Activated T-helper 1 cell treated with anti-CD3 and anti-CD28 coated beads, Interleukin-12 subunit alpha, Interleukin-12 subunit beta, Interleukin-2, Interleukin-4 antibody, amounts not matched to agents 30 ng/mL and 10 ng/mL and 1 ng/mL, durations not matched to agents 14 hours and 24 hours and 36 hours (primary cell): ENCODE results near the gene TENM4. TPM values are rescaled to one million over a fixed set of nuclear protein-coding genes. Genes with fewer than 3 reads are reported as not detected.

Experiments
- DNase-seq: peaks from one replicate; pipeline ENCODE4 v3.0.0; 2021; ENCODE audit warnings: low spot score
- H3K27ac Mint-ChIP-seq: one replicate; pipeline ENCODE4 v1.8.0; 2021; ENCODE audit warnings: mild to moderate bottlenecking, mixed read lengths
- H3K27me3 Mint-ChIP-seq: one replicate; pipeline ENCODE4 v1.8.0; 2022; ENCODE audit warnings: mild to moderate bottlenecking, moderate library complexity, mixed read lengths; ENCODE audit not compliant: insufficient read depth
- H3K36me3 Mint-ChIP-seq: one replicate; pipeline ENCODE4 v1.8.0; 2021; ENCODE audit warnings: low read depth, mixed read lengths
- H3K4me1 Mint-ChIP-seq: one replicate; pipeline ENCODE4 v1.8.0; 2021; ENCODE audit warnings: low read depth, mixed read lengths
- H3K4me3 Mint-ChIP-seq: one replicate; pipeline ENCODE4 v1.8.0; 2021; ENCODE audit warnings: mild to moderate bottlenecking, moderate library complexity, mixed read lengths
- H3K9me3 Mint-ChIP-seq: one replicate; pipeline ENCODE4 v1.8.0; 2021; ENCODE audit warnings: mixed read lengths
- intact Hi-C: fragments of 100-400 bp; cut with micrococcal nuclease; formaldehyde crosslinking; loops from one replicate; pipeline ENCODE4 v1.15.1; 2024
- total RNA-seq: library from RNA; stranded (reverse); gene quantifications from 2 replicates; pipeline ENCODE4 v1.2.3, GENCODE V29; 2022

Gene TENM4
- total RNA-seq, 1 donor from 2014 or later: 0.03 TPM

GRCh38 chr11:79335681-79336080, 105.1 kb downstream of the TENM4 start:
- H3K4me1 Mint-ChIP-seq: no peaks in the 10 kb centered on the region
- no peak overlapping the region for H3K27ac Mint-ChIP-seq
- H3K4me3 Mint-ChIP-seq: no peak overlapping the region
- intact Hi-C loops: no loop called here
- no peaks in the 10 kb centered on the region for H3K9me3 Mint-ChIP-seq
- peaks cover 1% of the 10 kb centered on the region for H3K27me3 Mint-ChIP-seq
- no peaks in the 10 kb centered on the region for H3K36me3 Mint-ChIP-seq
- no peak for DNase-seq

DNA sequence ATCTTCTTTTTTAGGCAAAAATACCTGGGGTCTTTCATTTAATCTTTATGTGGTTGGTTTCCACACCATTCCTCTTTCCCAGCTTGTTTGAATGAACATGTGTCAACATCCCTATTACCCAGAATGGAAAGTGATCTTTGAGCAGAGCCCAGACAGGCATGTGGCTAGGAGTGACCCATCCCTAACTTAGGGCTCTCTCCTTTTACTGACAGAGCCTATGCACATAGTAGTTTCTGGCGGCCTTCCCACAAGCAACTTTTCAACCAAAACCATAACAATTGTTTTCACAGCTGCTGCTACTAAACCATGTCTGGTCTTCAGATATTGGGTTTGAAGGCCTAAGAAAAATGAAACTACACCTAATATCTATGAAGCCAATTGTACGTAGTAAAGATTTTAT, 107.5 kb downstream of the TENM4 start:
- no peak for DNase-seq
- Mint-ChIP-seq H3K36me3 (no peaks in the 10 kb centered on the region), H3K9me3 (no peaks in the 10 kb centered on the region), H3K27me3 (no peaks in the 10 kb centered on the region), H3K27ac (no peak overlapping the region), H3K4me1 (no peaks in the 10 kb centered on the region), H3K4me3 (no peak overlapping the region)
- intact Hi-C loops: no loop called here

DNA sequence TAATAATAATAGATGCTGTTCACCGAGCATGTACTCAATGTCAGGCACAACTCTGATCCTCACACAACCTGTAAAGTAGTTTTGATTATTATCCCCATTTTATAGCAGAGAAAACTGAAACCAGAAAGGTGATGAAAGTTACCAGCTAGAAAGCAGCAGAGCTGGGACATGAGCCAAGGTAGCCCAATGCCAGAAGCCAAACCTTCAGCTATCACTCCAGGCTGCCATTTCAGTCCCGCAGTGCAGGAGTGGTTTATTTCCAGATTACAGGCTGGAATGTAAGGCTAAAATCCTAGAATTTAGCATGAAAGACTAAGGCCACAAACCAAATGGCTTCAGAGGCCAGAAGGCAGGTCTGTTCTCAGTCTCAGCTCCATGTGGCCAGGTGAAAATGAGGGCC, 108.8 kb downstream of the TENM4 start:
- Mint-ChIP-seq H3K36me3 (no peaks in the 10 kb centered on the region), H3K27ac (no peak overlapping the region), H3K4me3 (no peak overlapping the region), H3K27me3 (no peaks in the 10 kb centered on the region), H3K9me3 (no peaks in the 10 kb centered on the region), H3K4me1 (no peaks in the 10 kb centered on the region)
- intact Hi-C loops: no loop called here
- DNase-seq: no peak

DNA sequence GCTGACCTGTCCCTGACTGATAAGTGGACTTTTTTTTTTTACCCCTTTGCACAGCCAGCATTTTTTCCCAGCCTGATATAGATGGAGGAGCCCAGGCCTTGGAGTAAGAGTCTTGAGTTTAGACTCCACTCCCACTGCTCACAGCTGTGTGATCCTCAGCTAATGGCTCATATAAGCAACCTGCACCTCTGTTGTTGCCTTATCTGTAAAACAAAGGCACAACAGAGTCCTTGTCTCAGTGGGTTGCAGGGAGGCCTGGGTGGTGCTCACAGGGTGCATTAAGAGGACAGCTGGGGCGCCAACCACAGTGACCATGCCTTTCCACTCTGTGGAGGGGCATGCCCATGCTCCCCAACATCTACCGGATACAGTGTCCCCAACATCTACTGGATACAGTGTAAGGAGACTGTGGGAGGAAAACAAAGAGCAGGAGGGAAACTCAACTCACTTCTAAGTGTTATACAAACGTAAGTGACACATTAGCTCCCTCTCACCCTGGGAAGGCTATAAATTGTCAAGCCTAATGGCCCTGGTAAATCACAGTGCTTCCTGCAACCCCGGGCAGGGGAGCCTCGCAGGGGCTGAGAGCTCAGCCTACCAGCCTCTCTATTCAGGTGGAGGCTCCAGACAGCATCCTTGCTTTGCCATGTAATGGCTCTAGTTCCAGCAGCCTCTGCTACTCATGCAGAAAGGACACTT, 109.5 kb downstream of the TENM4 start:
- no peaks in the 10 kb centered on the region for H3K9me3 Mint-ChIP-seq
- H3K36me3 Mint-ChIP-seq: no peaks in the 10 kb centered on the region
- no peaks in the 10 kb centered on the region for H3K27me3 Mint-ChIP-seq
- no peak overlapping the region for H3K27ac Mint-ChIP-seq
- no peak for DNase-seq
- intact Hi-C loops: no loop called here
- H3K4me1 Mint-ChIP-seq: no peaks in the 10 kb centered on the region
- H3K4me3 Mint-ChIP-seq: no peak overlapping the region

GRCh38 chr11:79330651-79331050, 110.2 kb downstream of the TENM4 start:
- Mint-ChIP-seq H3K27me3 (no peaks in the 10 kb centered on the region), H3K36me3 (no peaks in the 10 kb centered on the region), H3K9me3 (no peaks in the 10 kb centered on the region), H3K4me1 (no peaks in the 10 kb centered on the region), H3K27ac (no peak overlapping the region), H3K4me3 (no peak overlapping the region)
- DNase-seq: no peak
- intact Hi-C loops: no loop called here

DNA sequence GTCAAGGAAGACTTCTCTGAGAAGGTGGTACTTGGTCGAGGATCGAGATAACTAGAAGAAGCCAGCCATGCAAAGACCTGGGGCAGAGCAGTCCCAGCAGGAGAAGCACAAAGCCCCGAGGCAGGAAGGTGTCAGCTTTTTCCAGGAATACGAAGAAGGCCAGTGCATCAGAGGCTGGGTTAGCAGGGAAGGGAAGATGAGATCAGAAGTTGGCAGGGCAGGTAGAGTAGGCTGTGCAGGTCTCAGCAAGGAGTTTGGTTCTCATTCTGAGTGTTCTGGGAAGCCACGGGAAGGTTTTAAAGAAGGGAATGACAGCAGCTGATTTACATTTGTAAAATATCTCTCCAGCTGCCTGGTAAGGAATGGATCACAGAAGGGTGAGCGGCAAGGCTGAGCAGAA, 111.3 kb downstream of the TENM4 start:
- Mint-ChIP-seq H3K27ac (no peak overlapping the region), H3K27me3 (no peaks in the 10 kb centered on the region), H3K4me3 (no peak overlapping the region), H3K36me3 (no peaks in the 10 kb centered on the region), H3K4me1 (no peaks in the 10 kb centered on the region), H3K9me3 (no peaks in the 10 kb centered on the region)
- no peak for DNase-seq
- intact Hi-C loops: no loop called here

DNA sequence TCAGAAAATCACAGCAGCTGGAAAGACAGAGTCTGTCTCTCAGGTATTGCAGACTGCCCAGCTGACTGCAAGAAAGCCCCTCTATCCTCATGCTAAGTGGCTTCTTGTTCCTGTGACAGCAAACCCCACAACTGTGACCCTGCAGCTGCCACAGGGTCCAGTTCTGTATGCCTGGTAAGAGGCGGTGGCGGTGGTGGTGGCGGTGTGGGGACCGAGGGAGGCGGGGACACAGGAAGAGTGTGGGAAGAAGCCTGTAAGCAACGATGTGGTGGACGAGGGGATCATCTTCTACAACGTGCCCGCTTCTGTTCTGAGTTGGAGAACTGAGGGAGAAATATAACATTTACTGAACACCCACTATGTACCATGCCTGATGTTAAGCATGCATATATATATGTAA, 112.4 kb downstream of the TENM4 start:
- no peak for DNase-seq
- H3K4me3 Mint-ChIP-seq: no peak overlapping the region
- H3K4me1 Mint-ChIP-seq: no peaks in the 10 kb centered on the region
- H3K9me3 Mint-ChIP-seq: no peaks in the 10 kb centered on the region
- no peaks in the 10 kb centered on the region for H3K36me3 Mint-ChIP-seq
- no peak overlapping the region for H3K27ac Mint-ChIP-seq
- H3K27me3 Mint-ChIP-seq: no peaks in the 10 kb centered on the region
- intact Hi-C loops: no loop called here

GRCh38 chr11:79325851-79326250, 115.0 kb downstream of the TENM4 start:
- H3K4me3 Mint-ChIP-seq: no peak overlapping the region
- no peak overlapping the region for H3K27ac Mint-ChIP-seq
- no peaks in the 10 kb centered on the region for H3K4me1 Mint-ChIP-seq
- intact Hi-C loops: no loop called here
- no peak for DNase-seq
- H3K27me3 Mint-ChIP-seq: no peaks in the 10 kb centered on the region
- no peaks in the 10 kb centered on the region for H3K9me3 Mint-ChIP-seq
- no peaks in the 10 kb centered on the region for H3K36me3 Mint-ChIP-seq

DNA sequence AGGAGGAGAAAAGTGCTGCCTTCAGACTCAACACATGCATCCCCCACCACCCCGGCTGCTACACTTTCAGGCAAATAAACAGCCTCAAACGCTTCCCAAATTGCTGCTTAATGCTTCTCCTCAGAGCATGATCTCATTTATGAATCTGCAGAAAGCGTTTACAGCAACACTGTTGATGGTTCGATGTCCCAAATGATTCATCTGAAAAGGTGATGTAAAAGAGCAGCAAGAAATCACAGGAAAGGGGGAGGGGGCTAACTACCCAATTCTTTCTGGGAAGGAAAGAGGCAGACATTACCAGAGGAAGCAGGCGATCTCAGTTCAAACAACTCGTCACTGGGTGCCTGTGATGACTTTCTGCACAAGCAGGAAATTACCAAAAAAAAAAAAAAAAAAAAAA, 119.6 kb downstream of the TENM4 start:
- H3K36me3 Mint-ChIP-seq: no peaks in the 10 kb centered on the region
- DNase-seq: no peak
- no peaks in the 10 kb centered on the region for H3K27me3 Mint-ChIP-seq
- no peak overlapping the region for H3K27ac Mint-ChIP-seq
- intact Hi-C loops: no loop called here
- no peak overlapping the region for H3K4me3 Mint-ChIP-seq
- H3K4me1 Mint-ChIP-seq: no peaks in the 10 kb centered on the region
- H3K9me3 Mint-ChIP-seq: no peaks in the 10 kb centered on the region

DNA sequence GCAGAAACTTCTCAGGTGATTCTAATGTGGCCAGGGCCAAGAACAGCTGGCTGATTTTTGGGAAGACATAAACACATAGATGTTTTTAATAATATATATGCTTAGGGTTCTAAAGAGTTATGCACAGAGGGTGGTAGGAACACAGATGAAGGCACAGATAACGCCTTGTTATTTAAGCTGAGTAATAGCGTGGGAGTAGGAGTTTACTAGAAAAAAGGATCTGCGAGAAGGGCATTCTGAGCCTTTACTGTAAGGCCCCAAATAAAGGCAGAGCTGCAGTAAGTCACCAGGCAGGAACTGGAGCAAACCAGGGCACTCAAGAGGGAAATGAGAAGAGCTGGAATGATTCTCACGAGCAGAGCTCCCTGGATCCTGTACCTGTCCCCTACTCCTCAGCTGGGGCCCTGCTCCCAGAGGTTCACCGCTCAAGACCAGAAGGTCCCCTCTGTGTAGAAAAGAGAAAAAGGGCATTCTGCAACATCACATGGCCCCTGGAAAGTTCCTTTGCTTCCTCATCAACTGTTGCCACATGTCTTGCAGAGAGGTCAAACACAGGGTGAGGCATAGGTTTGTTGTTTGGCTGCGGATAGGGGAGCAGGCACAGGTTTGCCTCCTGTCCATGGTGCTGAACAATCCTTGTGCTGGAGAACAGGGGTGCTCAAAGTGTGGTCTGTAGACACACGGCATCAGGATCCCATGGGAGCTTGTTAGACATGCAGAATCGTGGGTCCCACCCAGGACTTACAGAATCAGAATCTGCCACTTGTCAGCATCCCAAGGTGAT, 125.7 kb downstream of the TENM4 start:
- Mint-ChIP-seq H3K36me3 (no peaks in the 10 kb centered on the region), H3K27me3 (no peaks in the 10 kb centered on the region), H3K27ac (no peak overlapping the region), H3K9me3 (no peaks in the 10 kb centered on the region), H3K4me3 (no peak overlapping the region), H3K4me1 (no peaks in the 10 kb centered on the region)
- intact Hi-C loops: no loop called here
- DNase-seq: no peak

GRCh38 chr11:79313530-79313913, 127.3 kb downstream of the TENM4 start:
- Mint-ChIP-seq H3K4me1 (no peaks in the 10 kb centered on the region), H3K9me3 (no peaks in the 10 kb centered on the region), H3K36me3 (no peaks in the 10 kb centered on the region), H3K27me3 (no peaks in the 10 kb centered on the region), H3K4me3 (no peak overlapping the region), H3K27ac (no peak overlapping the region)
- intact Hi-C loops: no loop called here
- DNase-seq: no peak

DNA sequence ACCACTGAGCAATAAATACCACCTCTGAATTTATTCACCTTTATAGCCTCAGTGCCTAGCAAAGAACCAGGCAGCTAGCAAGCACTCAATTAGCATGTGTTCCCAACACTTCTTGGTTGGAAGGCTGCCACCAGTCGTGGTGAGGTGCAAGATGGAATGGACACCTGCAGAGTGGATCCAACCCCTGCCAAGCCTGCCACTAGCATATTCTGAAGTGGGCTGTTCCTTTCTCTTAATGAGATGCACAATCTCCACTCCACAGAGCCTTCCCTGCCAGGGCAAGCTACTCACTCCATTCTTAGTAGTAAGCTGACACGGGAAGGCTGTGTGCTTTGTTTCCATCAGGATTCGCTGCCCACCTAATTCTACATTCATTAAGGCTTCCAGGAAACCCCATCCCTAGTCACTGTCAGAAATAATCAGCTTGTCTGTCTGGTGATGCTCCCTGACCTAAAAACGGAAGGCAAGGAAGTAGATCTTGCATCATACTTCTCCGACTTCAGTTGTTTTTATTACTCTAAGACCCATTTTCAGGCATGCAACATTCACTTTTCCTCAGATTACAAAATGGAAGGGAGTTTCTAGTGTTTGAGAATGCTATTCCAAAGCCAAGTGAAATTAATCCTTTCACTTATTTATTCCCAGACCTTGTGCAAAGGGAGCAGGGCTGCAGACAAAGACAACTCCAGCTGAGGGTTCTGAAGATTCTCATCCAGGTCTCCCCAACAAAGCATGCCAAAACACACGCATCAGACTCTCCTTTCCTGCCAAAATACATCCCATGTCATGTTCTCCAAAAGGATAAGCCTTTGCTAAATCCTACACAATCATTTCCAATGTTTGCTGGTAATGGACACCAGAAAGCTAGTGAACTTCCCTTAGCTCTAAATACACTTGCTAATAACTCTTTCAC, 128.0 kb downstream of the TENM4 start:
- no peak for DNase-seq
- Mint-ChIP-seq H3K36me3 (no peaks in the 10 kb centered on the region), H3K27me3 (no peaks in the 10 kb centered on the region), H3K9me3 (no peaks in the 10 kb centered on the region), H3K4me1 (no peaks in the 10 kb centered on the region), H3K4me3 (no peak overlapping the region), H3K27ac (no peak overlapping the region)
- intact Hi-C loops: no loop called here

DNA sequence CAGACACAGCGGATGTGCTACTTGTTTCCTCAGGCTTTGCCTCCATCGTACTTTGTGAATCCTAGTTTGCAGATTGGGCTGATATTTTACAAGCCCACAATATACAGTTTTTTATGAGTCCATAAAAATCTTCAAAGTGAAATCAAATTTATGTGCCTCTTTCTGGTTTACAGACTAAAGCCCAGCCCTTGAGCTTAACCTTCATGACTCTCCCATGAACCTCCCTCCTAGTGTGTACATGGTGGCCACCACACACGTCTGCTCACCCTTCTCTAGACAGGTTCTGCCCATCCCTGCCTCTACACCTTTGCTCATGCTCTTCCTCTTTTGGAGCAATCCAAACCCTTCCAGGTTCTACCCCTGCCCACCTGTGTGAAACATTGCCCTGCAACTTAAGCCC, 129.4 kb downstream of the TENM4 start:
- H3K27ac Mint-ChIP-seq: no peak overlapping the region
- no peaks in the 10 kb centered on the region for H3K4me1 Mint-ChIP-seq
- H3K27me3 Mint-ChIP-seq: no peaks in the 10 kb centered on the region
- H3K9me3 Mint-ChIP-seq: peaks cover 5% of the 10 kb centered on the region
- DNase-seq: no peak
- intact Hi-C loops: no loop called here
- no peak overlapping the region for H3K4me3 Mint-ChIP-seq
- H3K36me3 Mint-ChIP-seq: no peaks in the 10 kb centered on the region
